NB4 (cell line): ENCODE results near the gene SLIT1.

Experiments used
- DNase-seq: peaks from one replicate; pipeline ENCODE4 v3.0.0; 2010; ENCODE audit warnings: low read depth
- H3K4me3 ChIP-seq: one replicate; pipeline ENCODE4 v1.5.1; 2011; ENCODE audit warnings: mild to moderate bottlenecking, low read depth, low read length, moderate library complexity
- MYC ChIP-seq: IDR thresholded peaks from 2 replicates; pipeline ENCODE4 v1.6.1; 2011; ENCODE audit warnings: low read depth, low read length
- POLR2A ChIP-seq: IDR thresholded peaks from 2 replicates; pipeline ENCODE4 v1.6.1; 2011; ENCODE audit warnings: mild to moderate bottlenecking; ENCODE audit not compliant: insufficient read length; ENCODE audit errors: extremely low read depth
- TF ChIP-seq, protein P1 (sequence below): IDR thresholded peaks from 2 replicates; pipeline ENCODE4 v1.6.1; 2011; ENCODE audit warnings: low read depth, low read length
- TF ChIP-seq, protein P2 (sequence below): IDR thresholded peaks from one replicate; pipeline ENCODE4 v1.5.1; 2012; ENCODE audit warnings: low read depth, low read length

The SLIT1 gene

DNA sequence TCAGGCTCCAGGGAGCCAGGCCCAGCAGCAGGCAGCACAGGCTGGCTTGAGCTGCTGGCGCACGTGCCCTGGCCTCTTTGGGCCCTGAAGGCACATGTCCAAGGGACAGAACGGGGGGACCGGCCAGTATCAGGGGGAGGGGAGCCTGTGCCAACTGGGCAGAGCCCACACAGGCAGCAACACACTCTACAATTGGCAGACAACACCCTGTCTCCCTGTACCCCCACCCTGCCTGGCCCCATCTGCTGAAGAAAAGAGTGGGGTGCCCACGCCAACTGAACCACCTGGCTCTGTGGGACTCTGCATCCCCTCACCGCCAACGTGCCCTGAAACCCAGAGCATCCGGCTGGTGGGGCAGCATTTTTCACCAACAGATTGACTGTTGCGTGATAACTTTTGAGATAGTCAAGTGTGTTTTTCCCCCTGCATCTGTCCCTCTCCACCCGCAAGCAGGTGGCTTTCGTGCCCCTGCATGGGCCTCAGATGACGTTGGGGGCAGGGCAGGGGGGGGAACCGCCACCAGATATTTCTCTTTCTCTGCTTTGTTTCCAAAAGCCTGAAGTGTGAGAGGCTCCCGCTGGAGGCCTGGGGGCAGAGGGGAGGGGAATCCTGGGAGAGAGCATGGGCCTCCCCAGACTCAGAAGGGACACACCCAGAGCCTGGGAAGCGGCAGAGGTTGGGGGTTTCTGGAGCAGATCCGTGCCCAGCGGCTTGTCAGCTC lies 21.8 kb downstream of the SLIT1 start:
- TF ChIP-seq, protein P1, sequence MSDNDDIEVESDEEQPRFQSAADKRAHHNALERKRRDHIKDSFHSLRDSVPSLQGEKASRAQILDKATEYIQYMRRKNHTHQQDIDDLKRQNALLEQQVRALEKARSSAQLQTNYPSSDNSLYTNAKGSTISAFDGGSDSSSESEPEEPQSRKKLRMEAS: no peak
- TF ChIP-seq POLR2A: no peak
- TF ChIP-seq MYC: no peak
- TF ChIP-seq, protein P2, sequence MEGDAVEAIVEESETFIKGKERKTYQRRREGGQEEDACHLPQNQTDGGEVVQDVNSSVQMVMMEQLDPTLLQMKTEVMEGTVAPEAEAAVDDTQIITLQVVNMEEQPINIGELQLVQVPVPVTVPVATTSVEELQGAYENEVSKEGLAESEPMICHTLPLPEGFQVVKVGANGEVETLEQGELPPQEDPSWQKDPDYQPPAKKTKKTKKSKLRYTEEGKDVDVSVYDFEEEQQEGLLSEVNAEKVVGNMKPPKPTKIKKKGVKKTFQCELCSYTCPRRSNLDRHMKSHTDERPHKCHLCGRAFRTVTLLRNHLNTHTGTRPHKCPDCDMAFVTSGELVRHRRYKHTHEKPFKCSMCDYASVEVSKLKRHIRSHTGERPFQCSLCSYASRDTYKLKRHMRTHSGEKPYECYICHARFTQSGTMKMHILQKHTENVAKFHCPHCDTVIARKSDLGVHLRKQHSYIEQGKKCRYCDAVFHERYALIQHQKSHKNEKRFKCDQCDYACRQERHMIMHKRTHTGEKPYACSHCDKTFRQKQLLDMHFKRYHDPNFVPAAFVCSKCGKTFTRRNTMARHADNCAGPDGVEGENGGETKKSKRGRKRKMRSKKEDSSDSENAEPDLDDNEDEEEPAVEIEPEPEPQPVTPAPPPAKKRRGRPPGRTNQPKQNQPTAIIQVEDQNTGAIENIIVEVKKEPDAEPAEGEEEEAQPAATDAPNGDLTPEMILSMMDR: no peak
- no peak for DNase-seq
- H3K4me3 ChIP-seq: no peak overlapping the region

DNA sequence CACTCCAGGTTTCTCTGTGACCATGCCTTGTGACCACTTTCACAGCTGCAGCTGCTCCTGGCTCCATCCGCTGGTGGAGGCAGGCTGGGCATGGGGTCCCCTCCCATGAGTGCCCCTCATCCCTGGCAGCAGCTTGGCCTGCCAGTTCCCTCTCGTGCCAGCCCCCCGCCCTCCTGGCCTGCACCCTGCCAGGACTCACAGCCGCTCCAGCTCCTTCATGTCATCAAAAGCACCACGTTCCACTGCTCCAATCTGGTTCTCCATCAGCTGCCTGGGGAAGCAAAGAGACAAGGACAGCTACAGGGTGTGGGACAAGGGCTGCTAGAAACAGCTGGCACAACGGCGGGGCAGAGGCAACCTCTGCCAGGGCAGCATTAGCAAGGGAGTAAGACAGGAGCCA lies 22.6 kb downstream of the SLIT1 start:
- TF ChIP-seq MYC (no peak), POLR2A (no peak)
- TF ChIP-seq, protein P1: no peak
- TF ChIP-seq, protein P2: no peak
- H3K4me3 ChIP-seq: no peak overlapping the region
- no peak for DNase-seq

DNA sequence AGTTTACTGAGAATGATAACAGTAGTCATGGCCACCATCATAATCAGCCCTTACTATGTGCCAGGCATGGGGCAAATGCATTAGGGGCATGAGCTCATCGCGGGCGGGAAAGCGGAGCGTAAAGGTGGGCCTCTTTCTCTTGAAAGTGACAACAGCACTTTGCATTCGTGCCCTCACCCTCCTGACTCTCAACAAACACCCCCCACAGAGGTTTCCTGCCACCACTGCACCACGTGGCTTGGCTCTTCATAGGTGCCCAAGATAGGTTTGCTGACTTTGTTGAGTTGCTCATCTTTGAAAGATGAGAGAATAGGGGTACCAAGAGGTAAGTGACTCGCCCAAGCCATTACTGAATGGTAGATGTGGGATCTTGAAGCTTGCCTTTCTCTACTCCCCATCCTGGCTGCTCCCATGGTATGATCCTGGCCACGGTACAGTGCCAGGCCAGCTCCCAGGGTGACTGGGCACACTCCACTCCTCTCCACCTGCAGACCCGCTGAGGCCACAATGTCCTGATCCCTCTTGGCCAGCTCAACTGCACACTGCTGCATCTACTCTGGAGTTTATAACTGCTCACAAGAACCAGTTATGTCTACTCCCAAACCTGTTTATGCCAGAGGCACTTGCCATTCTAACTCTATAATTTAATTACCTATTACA lies 26.0 kb downstream of the SLIT1 start:
- H3K4me3 ChIP-seq: no peak overlapping the region
- TF ChIP-seq, protein P1: no peak
- TF ChIP-seq, protein P2: no peak
- DNase-seq: no peak

DNA sequence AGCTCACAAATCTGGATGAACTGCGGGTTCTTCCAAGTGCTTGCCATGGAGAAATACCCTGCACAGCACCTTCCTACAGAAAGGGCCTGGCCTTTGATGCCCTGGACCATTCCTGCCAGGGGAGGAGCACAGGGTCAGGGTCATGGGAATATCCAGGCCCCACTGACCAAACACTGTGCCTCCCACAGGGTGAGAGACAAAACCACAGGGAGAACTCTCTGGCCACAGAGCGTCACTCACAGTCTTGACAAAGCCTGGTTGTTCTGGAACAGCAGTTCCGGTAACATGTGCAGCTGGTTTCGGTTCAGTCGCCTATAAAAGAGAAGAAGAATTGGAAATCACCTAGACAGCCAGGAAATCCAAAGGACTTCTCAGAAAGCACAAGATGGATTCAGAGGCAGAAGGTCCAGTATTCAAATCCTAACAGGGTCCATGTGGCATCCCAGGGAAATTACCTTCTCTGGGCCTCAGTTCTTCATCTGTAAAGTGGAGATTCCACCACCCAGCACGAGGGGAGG lies 28.1 kb downstream of the SLIT1 start:
- H3K4me3 ChIP-seq: no peak overlapping the region
- no peak for DNase-seq
- TF ChIP-seq, protein P2: no peak
- no peak for TF ChIP-seq POLR2A
- no peak for TF ChIP-seq MYC
- TF ChIP-seq, protein P1: no peak

DNA sequence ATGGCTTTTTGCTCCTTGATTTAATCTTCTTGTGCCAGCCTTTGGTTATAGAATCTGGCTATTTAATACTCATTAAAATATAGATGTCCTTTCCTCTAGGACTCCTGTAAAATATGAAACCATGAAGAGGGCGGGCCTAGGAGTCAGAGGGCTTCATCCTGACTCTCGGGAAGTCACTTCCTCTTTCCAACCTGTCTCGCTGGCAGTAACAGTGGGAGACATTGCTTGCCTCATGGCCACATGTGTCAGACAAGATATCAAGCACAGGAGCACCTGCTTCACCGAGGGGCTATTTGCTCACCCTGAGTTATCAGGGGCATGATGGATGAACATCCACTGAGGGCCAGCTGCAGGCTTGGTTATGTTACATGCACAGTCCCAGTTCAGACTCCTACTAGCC lies 31.0 kb downstream of the SLIT1 start:
- DNase-seq: peak; percentile 71
- TF ChIP-seq POLR2A: no peak
- no peak for TF ChIP-seq MYC
- TF ChIP-seq, protein P1: peak; percentile 66
- TF ChIP-seq, protein P2: no peak
- H3K4me3 ChIP-seq: no peak overlapping the region
